NT2/D1 (cell line): ENCODE measurements around the gene ZNF716.
"Not testable (repeated sequence)": the region's sequence is repeated elsewhere in the genome, so short reads cannot be mapped to it uniquely, and the experiment has no call there.

Experiments
- DNase-seq: peaks from one replicate; pipeline ENCODE4 v3.0.0-alpha.2; 2011; ENCODE audit warnings: low read depth, low spot score
- H3K27me3 ChIP-seq: 2 replicates; pipeline ENCODE4 v1.6.0; 2011; ENCODE audit warnings: mild to moderate bottlenecking; ENCODE audit not compliant: insufficient read length, insufficient read depth
- H3K36me3 ChIP-seq: 2 replicates; pipeline ENCODE4 v1.6.1; 2011; ENCODE audit warnings: mild to moderate bottlenecking, low read length, mixed read lengths; ENCODE audit not compliant: insufficient read depth, insufficient read length
- H3K4me1 ChIP-seq: 2 replicates; pipeline ENCODE4 v1.5.1; 2011; ENCODE audit not compliant: insufficient read depth, insufficient read length
- H3K4me3 ChIP-seq: 2 replicates; pipeline ENCODE4 v1.5.1; 2011; ENCODE audit warnings: low read depth; ENCODE audit not compliant: insufficient read length
- H3K9ac ChIP-seq: 2 replicates; pipeline ENCODE4 v1.6.0; 2011; ENCODE audit warnings: low read depth; ENCODE audit not compliant: insufficient read length
- H3K9me3 ChIP-seq: 2 replicates; pipeline ENCODE4 v1.5.1; 2011; ENCODE audit warnings: mild to moderate bottlenecking, low read length; ENCODE audit not compliant: insufficient read depth
- SUZ12 ChIP-seq: IDR thresholded peaks from 2 replicates; pipeline ENCODE4 v1.6.1; 2011; ENCODE audit not compliant: insufficient read length, insufficient read depth; ENCODE audit errors: extremely low read depth
- YY1 ChIP-seq: IDR thresholded peaks from 2 replicates; pipeline ENCODE4 v1.6.1; 2011; ENCODE audit not compliant: insufficient read length, insufficient read depth
- ZNF274 ChIP-seq: IDR thresholded peaks from 2 replicates; pipeline ENCODE4 v1.6.1; 2011; ENCODE audit warnings: mild to moderate bottlenecking, low read depth, low read length

Gene ZNF716

GRCh38 chr7:57449904-57450303 lies at the start of gene ZNF716:
ZNF716 (plus strand) TSS chr7:57450177; CDS start chr7:57450289, 112 bp downstream.
- H3K9me3 ChIP-seq, result no peaks in the 10 kb centered on the region
- H3K4me1 ChIP-seq, result no peaks in the 10 kb centered on the region
- no peak for DNase-seq
- no peaks in the 10 kb centered on the region for H3K27me3 ChIP-seq
- no peak within 1 kb of the TSS for H3K4me3 ChIP-seq
- TF ChIP-seq SUZ12 (no peak), ZNF274 (no peak), YY1 (no peak)
- H3K9ac ChIP-seq, result no peak within 1 kb of the TSS
- H3K36me3 ChIP-seq, result no peaks in the 10 kb centered on the region

GRCh38 chr7:57400531-57401155 lies 49.3 kb upstream of the ZNF716 start:
- Histone ChIP-seq H3K9me3 (no peaks in the 10 kb centered on the region), H3K27me3 (peaks cover under 1% of the 10 kb centered on the region), H3K4me3 (no peak overlapping the region), H3K4me1 (no peaks in the 10 kb centered on the region), H3K9ac (no peak overlapping the region), H3K36me3 (no peaks in the 10 kb centered on the region)
- no peak for DNase-seq
- TF ChIP-seq ZNF274, result no peak
- TF ChIP-seq SUZ12, result no peak
- no peak for TF ChIP-seq YY1

- H3K4me3 ChIP-seq, H3K4me1 ChIP-seq, DNase-seq, H3K27me3 ChIP-seq, H3K9ac ChIP-seq, H3K36me3 ChIP-seq, H3K9me3 ChIP-seq: not testable (repeated sequence)
Observed at GRCh38 chr7:57403051-57403450, 46.9 kb upstream of the ZNF716 start.

GRCh38 chr7:57403601-57404342 lies 46.2 kb upstream of the ZNF716 start:
- no peak for TF ChIP-seq SUZ12
- TF ChIP-seq YY1, result no peak
- no peak for TF ChIP-seq ZNF274
- Histone ChIP-seq H3K27me3 (no peaks in the 10 kb centered on the region), H3K4me1 (no peaks in the 10 kb centered on the region), H3K9me3 (no peaks in the 10 kb centered on the region), H3K9ac (no peak overlapping the region), H3K36me3 (no peaks in the 10 kb centered on the region), H3K4me3 (no peak overlapping the region)
- no peak for DNase-seq

GRCh38 chr7:57404343-57404966 lies 45.5 kb upstream of the ZNF716 start:
- H3K9me3 ChIP-seq, result no peaks in the 10 kb centered on the region
- no peaks in the 10 kb centered on the region for H3K27me3 ChIP-seq
- no peak overlapping the region for H3K4me3 ChIP-seq
- H3K36me3 ChIP-seq, result no peaks in the 10 kb centered on the region
- no peak overlapping the region for H3K9ac ChIP-seq
- no peaks in the 10 kb centered on the region for H3K4me1 ChIP-seq
- DNase-seq, result no peak
- no peak for TF ChIP-seq ZNF274
- no peak for TF ChIP-seq SUZ12
- TF ChIP-seq YY1, result no peak

- Histone ChIP-seq H3K36me3 (no peaks in the 10 kb centered on the region), H3K9me3 (no peaks in the 10 kb centered on the region), H3K4me3 (no peak overlapping the region), H3K9ac (no peak overlapping the region), H3K4me1 (no peaks in the 10 kb centered on the region), H3K27me3 (no peaks in the 10 kb centered on the region)
- no peak for TF ChIP-seq SUZ12
- DNase-seq, result no peak
Observed at GRCh38 chr7:57404967-57405421, 45.0 kb upstream of the ZNF716 start.

GRCh38 chr7:57407125-57407524 lies 42.9 kb upstream of the ZNF716 start:
- Histone ChIP-seq H3K36me3 (no peaks in the 10 kb centered on the region), H3K9me3 (no peaks in the 10 kb centered on the region), H3K27me3 (peaks cover 3% of the 10 kb centered on the region), H3K9ac (no peak overlapping the region), H3K4me3 (no peak overlapping the region), H3K4me1 (no peaks in the 10 kb centered on the region)
- no peak for DNase-seq
- TF ChIP-seq SUZ12 (no peak), ZNF274 (no peak), YY1 (no peak)
